Measurements from ENCODE around the gene RNMT.
"Not testable (repeated sequence)": the region's sequence is repeated elsewhere in the genome, so short reads cannot be mapped to it uniquely, and the experiment has no call there.

Gene RNMT

GRCh38 chr18:13684546-13684945 lies 41.9 kb upstream of the RNMT start:
- no peak overlapping the region for H2BK5ac ChIP-seq (ENCODE audit: low read depth, low read length, poor library complexity, severe bottlenecking)
- no peak overlapping the region for H3K4me3 ChIP-seq (ENCODE audit: insufficient read depth in 1 of 2, low read depth in 1 of 2, low read length in 2 of 2)
- H2AK5ac ChIP-seq (ENCODE audit: low read length, severe bottlenecking): no peak overlapping the region
- no peak overlapping the region for H3K14ac ChIP-seq (ENCODE audit: low read length in 2 of 2)
- no peak for DNase-seq
- H3K79me1 ChIP-seq (replicated peaks; ENCODE audit: low read length, poor library complexity, severe bottlenecking): peaks cover 26% of the 10 kb centered on the region
- H3K23ac ChIP-seq (ENCODE audit: low read length in 2 of 2): no peak overlapping the region
- no peak overlapping the region for H4K91ac ChIP-seq (ENCODE audit: low read length)
- peaks cover 0 to 14% of the 10 kb centered on the region in 2 experiments for H3K36me3 ChIP-seq (ENCODE audit: control insufficient read depth in 1 of 2, insufficient read depth in 2 of 2, low read depth in 1 of 2, low read length in 2 of 2)
- H2AFZ ChIP-seq (ENCODE audit: low read depth, low read length): no peak overlapping the region
- 100% methylated on average over 2 of the region's 4 CpGs for whole genome bisulfite sequencing
- no peak overlapping the region for H3K4me2 ChIP-seq (ENCODE audit: low read length, poor library complexity, severe bottlenecking)
- H3K27me3 ChIP-seq (ENCODE audit: control insufficient read depth in 1 of 2, insufficient read depth in 1 of 2, low read length in 2 of 2): no peaks in the 10 kb centered on the region
- H2BK120ac ChIP-seq (ENCODE audit: low read depth, low read length): no peak overlapping the region
- H3K4ac ChIP-seq (ENCODE audit: low read depth in 1 of 2, low read length in 2 of 2): no peak overlapping the region
- no peak overlapping the region for H2BK15ac ChIP-seq (ENCODE audit: low read depth, poor library complexity, severe bottlenecking)
- no peak overlapping the region for H3K27ac ChIP-seq (ENCODE audit: low read length, poor library complexity, severe bottlenecking)
- H4K8ac ChIP-seq (ENCODE audit: low read length): no peak overlapping the region
- no peak overlapping the region for H2BK12ac ChIP-seq (ENCODE audit: low read length in 2 of 2)
- no peaks in the 10 kb centered on the region for H3K9me3 ChIP-seq (ENCODE audit: control insufficient read depth, low read length)
- H3K4me1 ChIP-seq (ENCODE audit: control insufficient read depth, insufficient read depth, low read depth, low read length): no peaks in the 10 kb centered on the region
- H3K18ac ChIP-seq (ENCODE audit: low read depth in 1 of 2, low read length in 2 of 2): no peak overlapping the region
- H3K9ac ChIP-seq (ENCODE audit: low read length): no peak overlapping the region

GRCh38 chr18:13688191-13689136 lies 38.0 kb upstream of the RNMT start:
- H3K36me3 ChIP-seq (ENCODE audit: control insufficient read depth in 1 of 2, insufficient read depth in 2 of 2, low read depth in 1 of 2, low read length in 2 of 2): peaks cover 0 to 4% of the 10 kb centered on the region in 2 experiments
- H2AK5ac ChIP-seq (ENCODE audit: low read length, severe bottlenecking): no peak overlapping the region
- WGBS: 92% methylated on average over 21 of the region's 21 CpGs
- no peak overlapping the region for H3K4me2 ChIP-seq (ENCODE audit: low read length, poor library complexity, severe bottlenecking)
- no peak overlapping the region for H3K4ac ChIP-seq (ENCODE audit: low read depth in 1 of 2, low read length in 2 of 2)
- H3K23ac ChIP-seq (ENCODE audit: low read length in 2 of 2): no peak overlapping the region
- H3K14ac ChIP-seq (ENCODE audit: low read length in 2 of 2): no peak overlapping the region
- no peak overlapping the region for H3K4me3 ChIP-seq (ENCODE audit: insufficient read depth in 1 of 2, low read depth in 1 of 2, low read length in 2 of 2)
- no peak overlapping the region for H2BK15ac ChIP-seq (ENCODE audit: low read depth, poor library complexity, severe bottlenecking)
- no peak for DNase-seq
- H3K9me3 ChIP-seq (ENCODE audit: control insufficient read depth, low read length): no peaks in the 10 kb centered on the region
- no peak overlapping the region for H2AFZ ChIP-seq (ENCODE audit: low read depth, low read length)
- H4K91ac ChIP-seq (ENCODE audit: low read length): no peak overlapping the region
- H2BK5ac ChIP-seq (ENCODE audit: low read depth, low read length, poor library complexity, severe bottlenecking): no peak overlapping the region
- no peak overlapping the region for H2BK120ac ChIP-seq (ENCODE audit: low read depth, low read length)
- no peak overlapping the region for H4K8ac ChIP-seq (ENCODE audit: low read length)
- no peak overlapping the region for H3K27ac ChIP-seq (ENCODE audit: low read length, poor library complexity, severe bottlenecking)
- no peak overlapping the region for H2BK12ac ChIP-seq (ENCODE audit: low read length in 2 of 2)
- H3K79me1 ChIP-seq (replicated peaks; ENCODE audit: low read length, poor library complexity, severe bottlenecking): peaks cover 22% of the 10 kb centered on the region
- H3K18ac ChIP-seq (ENCODE audit: low read depth in 1 of 2, low read length in 2 of 2): no peak overlapping the region
- no peaks in the 10 kb centered on the region for H3K4me1 ChIP-seq (ENCODE audit: control insufficient read depth, insufficient read depth, low read depth, low read length)
- no peak overlapping the region for H3K9ac ChIP-seq (ENCODE audit: low read length)
- no peaks in the 10 kb centered on the region for H3K27me3 ChIP-seq (ENCODE audit: control insufficient read depth in 1 of 2, insufficient read depth in 1 of 2, low read length in 2 of 2)

- H3K9ac ChIP-seq (ENCODE audit: low read length); H3K4me2 ChIP-seq (ENCODE audit: low read length, poor library complexity, severe bottlenecking); H4K91ac ChIP-seq (ENCODE audit: low read length); DNase-seq; H2BK5ac ChIP-seq (ENCODE audit: low read depth, low read length, poor library complexity, severe bottlenecking); H3K36me3 ChIP-seq (ENCODE audit: control insufficient read depth in 1 of 2, insufficient read depth in 2 of 2, low read depth in 1 of 2, low read length in 2 of 2); H2BK120ac ChIP-seq (ENCODE audit: low read depth, low read length); H4K8ac ChIP-seq (ENCODE audit: low read length); H3K9me3 ChIP-seq (ENCODE audit: control insufficient read depth, low read length); H2AK5ac ChIP-seq (ENCODE audit: low read length, severe bottlenecking); H3K27me3 ChIP-seq (ENCODE audit: control insufficient read depth in 1 of 2, insufficient read depth in 1 of 2, low read length in 2 of 2); H2BK15ac ChIP-seq (ENCODE audit: low read depth, poor library complexity, severe bottlenecking); H3K18ac ChIP-seq (ENCODE audit: low read depth in 1 of 2, low read length in 2 of 2); H3K14ac ChIP-seq (ENCODE audit: low read length in 2 of 2); H3K4ac ChIP-seq (ENCODE audit: low read depth in 1 of 2, low read length in 2 of 2); H3K23ac ChIP-seq (ENCODE audit: low read length in 2 of 2); H3K4me3 ChIP-seq (ENCODE audit: insufficient read depth in 1 of 2, low read depth in 1 of 2, low read length in 2 of 2); H2AFZ ChIP-seq (ENCODE audit: low read depth, low read length); H3K27ac ChIP-seq (ENCODE audit: low read length, poor library complexity, severe bottlenecking); H3K4me1 ChIP-seq (ENCODE audit: control insufficient read depth, insufficient read depth, low read depth, low read length); H2BK12ac ChIP-seq (ENCODE audit: low read length in 2 of 2): not testable (repeated sequence)
- 98% methylated on average over 9 of the region's 9 CpGs for WGBS
- peaks cover 20% of the 10 kb centered on the region for H3K79me1 ChIP-seq (replicated peaks; ENCODE audit: low read length, poor library complexity, severe bottlenecking)
Observed at GRCh38 chr18:13690060-13690459, 36.4 kb upstream of the RNMT start.

GRCh38 chr18:13695337-13695736 lies 31.1 kb upstream of the RNMT start:
- not testable (repeated sequence) for H2BK120ac ChIP-seq (ENCODE audit: low read depth, low read length); H3K36me3 ChIP-seq (ENCODE audit: control insufficient read depth in 1 of 2, insufficient read depth in 2 of 2, low read depth in 1 of 2, low read length in 2 of 2); H3K23ac ChIP-seq (ENCODE audit: low read length in 2 of 2); H2AK5ac ChIP-seq (ENCODE audit: low read length, severe bottlenecking); H3K18ac ChIP-seq (ENCODE audit: low read depth in 1 of 2, low read length in 2 of 2); H3K27me3 ChIP-seq (ENCODE audit: control insufficient read depth in 1 of 2, insufficient read depth in 1 of 2, low read length in 2 of 2); H4K8ac ChIP-seq (ENCODE audit: low read length); H3K14ac ChIP-seq (ENCODE audit: low read length in 2 of 2); H3K9ac ChIP-seq (ENCODE audit: low read length); H3K27ac ChIP-seq (ENCODE audit: low read length, poor library complexity, severe bottlenecking); H2BK12ac ChIP-seq (ENCODE audit: low read length in 2 of 2); H4K91ac ChIP-seq (ENCODE audit: low read length); H3K4me3 ChIP-seq (ENCODE audit: insufficient read depth in 1 of 2, low read depth in 1 of 2, low read length in 2 of 2); H3K4me2 ChIP-seq (ENCODE audit: low read length, poor library complexity, severe bottlenecking); H2AFZ ChIP-seq (ENCODE audit: low read depth, low read length); H3K4ac ChIP-seq (ENCODE audit: low read depth in 1 of 2, low read length in 2 of 2); H3K4me1 ChIP-seq (ENCODE audit: control insufficient read depth, insufficient read depth, low read depth, low read length); H2BK5ac ChIP-seq (ENCODE audit: low read depth, low read length, poor library complexity, severe bottlenecking); H2BK15ac ChIP-seq (ENCODE audit: low read depth, poor library complexity, severe bottlenecking); H3K9me3 ChIP-seq (ENCODE audit: control insufficient read depth, low read length); DNase-seq
- no CpG with 5 or more reads among the region's 5 CpGs for WGBS
- peaks cover 14% of the 10 kb centered on the region for H3K79me1 ChIP-seq (replicated peaks; ENCODE audit: low read length, poor library complexity, severe bottlenecking)

Data from mesenchymal stem cell (in vitro differentiated cells and primary cell).